GM06990 (cell line): ENCODE measurements around the gene LPP.

Experiments
- DNase-seq: peaks from one replicate; pipeline ENCODE4 v3.0.0-alpha.2; 2011; ENCODE audit not compliant: insufficient read length; ENCODE audit errors: extremely low read depth
- H3K27me3 ChIP-seq: replicated peaks from 2 replicates; pipeline ENCODE4 v1.6.0; 2011; ENCODE audit warnings: low read length; ENCODE audit not compliant: control insufficient read depth, insufficient read depth
- H3K36me3 ChIP-seq: 2 replicates; pipeline ENCODE4 v1.5.1; 2011; ENCODE audit warnings: low read length; ENCODE audit not compliant: control insufficient read depth, insufficient read depth
- H3K4me3 ChIP-seq: replicated peaks from 2 replicates; pipeline ENCODE4 v1.5.1; 2011; ENCODE audit warnings: low read depth, mild to moderate bottlenecking, control low read depth, low read length
- CTCF ChIP-seq: IDR thresholded peaks from 2 replicates; pipeline ENCODE4 v1.5.1; 2011; ENCODE audit warnings: low read length, control low read depth, mild to moderate bottlenecking, inconsistent platforms; ENCODE audit not compliant: insufficient read depth, poor library complexity, severe bottlenecking

LPP gene

GRCh38 chr3:188914552-188914951 lies 760.6 kb downstream of the LPP start:
- no peak for DNase-seq
- no peak overlapping the region for H3K4me3 ChIP-seq
- H3K27me3 ChIP-seq, result no peaks in the 10 kb centered on the region
- no peak for TF ChIP-seq CTCF
- no peaks in the 10 kb centered on the region for H3K36me3 ChIP-seq

- Histone ChIP-seq H3K36me3 (no peaks in the 10 kb centered on the region), H3K27me3 (no peaks in the 10 kb centered on the region), H3K4me3 (no peak overlapping the region)
- TF ChIP-seq CTCF, result no peak
- DNase-seq, result no peak
Observed at GRCh38 chr3:188915127-188915526, 761.2 kb downstream of the LPP start.

GRCh38 chr3:188916934-188917401 lies 763.0 kb downstream of the LPP start:
- peak; percentile 34 for DNase-seq
- H3K36me3 ChIP-seq, result no peaks in the 10 kb centered on the region
- no peaks in the 10 kb centered on the region for H3K27me3 ChIP-seq
- H3K4me3 ChIP-seq, result no peak overlapping the region
- no peak for TF ChIP-seq CTCF

GRCh38 chr3:188918093-188918492 lies 764.1 kb downstream of the LPP start:
- H3K27me3 ChIP-seq, result no peaks in the 10 kb centered on the region
- no peak for DNase-seq
- no peak for TF ChIP-seq CTCF
- no peak overlapping the region for H3K4me3 ChIP-seq
- no peaks in the 10 kb centered on the region for H3K36me3 ChIP-seq

GRCh38 chr3:188923671-188924070 lies 769.7 kb downstream of the LPP start:
- Histone ChIP-seq H3K36me3 (no peaks in the 10 kb centered on the region), H3K27me3 (no peaks in the 10 kb centered on the region; the same call in 1 of the 2 replicates), H3K4me3 (no peak overlapping the region)
- no peak for TF ChIP-seq CTCF
- no peak for DNase-seq

GRCh38 chr3:188925376-188925775 lies 771.4 kb downstream of the LPP start:
- TF ChIP-seq CTCF, result no peak
- Histone ChIP-seq H3K27me3 (no peaks in the 10 kb centered on the region; the same call in 1 of the 2 replicates), H3K4me3 (no peak overlapping the region), H3K36me3 (no peaks in the 10 kb centered on the region)
- DNase-seq, result no peak
